ENCODE data around the gene CCDC28A.

The CCDC28A gene

GRCh38 chr6:138796771-138797170 lies 23.2 kb downstream of the CCDC28A start:
- DNase-seq, result no peak

- no peak for DNase-seq
Measured at GRCh38 chr6:138797806-138798446, 24.4 kb downstream of the CCDC28A start.

- no peak for DNase-seq
Measured at GRCh38 chr6:138800377-138801150, 27.0 kb downstream of the CCDC28A start.

- DNase-seq, result no peak
Measured at GRCh38 chr6:138803331-138803730, 29.8 kb downstream of the CCDC28A start.

GRCh38 chr6:138803861-138804260 lies 30.3 kb downstream of the CCDC28A start:
- no peak for DNase-seq

- DNase-seq, result no peak
Measured at GRCh38 chr6:138805016-138805765, 31.6 kb downstream of the CCDC28A start.

- DNase-seq, result no peak
Measured at GRCh38 chr6:138806889-138807288, 33.3 kb downstream of the CCDC28A start.

- no peak for DNase-seq
Measured at GRCh38 chr6:138809677-138810076, 36.1 kb downstream of the CCDC28A start.

- no peak for DNase-seq
Measured at GRCh38 chr6:138811866-138812265, 38.3 kb downstream of the CCDC28A start.

- no peak for DNase-seq
Measured at GRCh38 chr6:138814179-138814834, 40.7 kb downstream of the CCDC28A start.

- DNase-seq, result no peak
Measured at GRCh38 chr6:138815221-138815620, 41.7 kb downstream of the CCDC28A start.

- peak; percentile 12 for DNase-seq
Measured at GRCh38 chr6:138815797-138816528, 42.4 kb downstream of the CCDC28A start.

- DNase-seq, result peak; percentile 19
Measured at GRCh38 chr6:138817799-138818198, 44.2 kb downstream of the CCDC28A start.

GRCh38 chr6:138818496-138819194 lies 45.1 kb downstream of the CCDC28A start:
- DNase-seq, result no peak

GRCh38 chr6:138821519-138821918 lies 48.0 kb downstream of the CCDC28A start:
- no peak for DNase-seq

GRCh38 chr6:138824482-138825144 lies 51.0 kb downstream of the CCDC28A start:
- DNase-seq, result no peak

GRCh38 chr6:138830248-138830647 lies 56.7 kb downstream of the CCDC28A start:
- DNase-seq, result no peak

GRCh38 chr6:138832182-138832581 lies 58.6 kb downstream of the CCDC28A start:
- no peak for DNase-seq

- no peak for DNase-seq
Measured at GRCh38 chr6:138833816-138834539, 60.4 kb downstream of the CCDC28A start.

- no peak for DNase-seq
Measured at GRCh38 chr6:138837246-138837645, 63.7 kb downstream of the CCDC28A start.

Data from NCI-H2107 (cell line).